ENCODE measurements around the gene DDB1.

DDB1 gene

GRCh38 chr11:61267437-61267841 is 65.5 kb downstream of the DDB1 start:
- FAIRE-seq (no peak), DNase-seq (ENCODE audit: insufficient read length, low spot score) (no peak)
- no peak for TF ChIP-seq CTCF (IDR thresholded peaks at IDR 0.05; ENCODE audit: insufficient read depth, missing control alignments)

- FAIRE-seq (no peak), DNase-seq (ENCODE audit: insufficient read length, low spot score) (no peak)
- no peak for TF ChIP-seq CTCF (IDR thresholded peaks at IDR 0.05; ENCODE audit: insufficient read depth, missing control alignments)
These were observed 66.3 kb downstream of the DDB1 start for GRCh38 chr11:61266602-61267001.

GRCh38 chr11:61265357-61265756 is 67.5 kb downstream of the DDB1 start:
- TF ChIP-seq CTCF (IDR thresholded peaks at IDR 0.05; ENCODE audit: insufficient read depth, missing control alignments), result no peak
- no peak for FAIRE-seq
- DNase-seq (ENCODE audit: insufficient read length, low spot score), result no peak

GRCh38 chr11:61264795-61265194 is 68.1 kb downstream of the DDB1 start:
- no peak for TF ChIP-seq CTCF (IDR thresholded peaks at IDR 0.05; ENCODE audit: insufficient read depth, missing control alignments)
- FAIRE-seq (no peak), DNase-seq (ENCODE audit: insufficient read length, low spot score) (no peak)

GRCh38 chr11:61264371-61264770 is 68.5 kb downstream of the DDB1 start:
- TF ChIP-seq CTCF (IDR thresholded peaks at IDR 0.05; ENCODE audit: insufficient read depth, missing control alignments), result no peak
- FAIRE-seq (no peak), DNase-seq (ENCODE audit: insufficient read length, low spot score) (no peak)

- DNase-seq (ENCODE audit: insufficient read length, low spot score) (no peak), FAIRE-seq (no peak)
- TF ChIP-seq CTCF (IDR thresholded peaks at IDR 0.05; ENCODE audit: insufficient read depth, missing control alignments), result no peak
These were observed 73.5 kb downstream of the DDB1 start for GRCh38 chr11:61259363-61259762.

- FAIRE-seq, result no peak
- no peak for TF ChIP-seq CTCF (IDR thresholded peaks at IDR 0.05; ENCODE audit: insufficient read depth, missing control alignments)
These were observed 74.4 kb downstream of the DDB1 start for GRCh38 chr11:61258546-61258945.

More at GRCh38 chr11:61258546-61258945, 74.4 kb downstream of the DDB1 start:
- no peak for DNase-seq (ENCODE audit: insufficient read length, low spot score)

Measured in D721Med (cell line).